ENCODE results near the gene CCZ1B. TPM values are rescaled to one million over a fixed set of nuclear protein-coding genes. Genes with fewer than 3 reads are reported as not detected.
"Not testable (repeated sequence)": the region's sequence is repeated elsewhere in the genome, so short reads cannot be mapped to it uniquely, and the experiment has no call there.

CCZ1B gene
- 52.7 TPM for total RNA-seq

- ATAC-seq, result peak; percentile 91
Measured at GRCh38 chr7:6826151-6826550, at the start of gene CCZ1B. Gene CCZ1B, minus strand, starts transcription at chr7:6826275. Its CDS starts 78 bp downstream, at chr7:6826197.

DNA sequence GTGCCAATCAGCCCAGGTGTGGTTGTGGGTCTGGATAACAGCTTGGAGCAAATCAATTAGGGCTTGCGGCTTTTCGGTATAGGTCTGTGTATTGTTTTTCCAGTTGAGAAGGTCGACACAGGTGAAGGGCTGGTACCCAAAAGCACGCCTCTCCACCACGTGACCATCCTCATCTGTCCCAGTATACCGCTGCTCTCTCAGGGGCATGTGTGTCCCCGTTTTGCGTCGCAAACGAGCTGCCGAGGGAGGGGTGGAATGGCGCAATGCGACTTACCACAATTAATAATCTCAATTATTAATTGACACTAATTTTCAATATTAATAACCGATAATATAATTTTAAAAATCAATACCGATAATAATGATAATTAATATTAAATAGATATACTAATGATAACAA lies 48.9 kb upstream of the CCZ1B start:
- not testable (repeated sequence) for ATAC-seq

- ATAC-seq, result not testable (repeated sequence)
Measured at GRCh38 chr7:6872246-6872945, 46.3 kb upstream of the CCZ1B start.

GRCh38 chr7:6871421-6872144 lies 45.5 kb upstream of the CCZ1B start:
- not testable (repeated sequence) for ATAC-seq

DNA sequence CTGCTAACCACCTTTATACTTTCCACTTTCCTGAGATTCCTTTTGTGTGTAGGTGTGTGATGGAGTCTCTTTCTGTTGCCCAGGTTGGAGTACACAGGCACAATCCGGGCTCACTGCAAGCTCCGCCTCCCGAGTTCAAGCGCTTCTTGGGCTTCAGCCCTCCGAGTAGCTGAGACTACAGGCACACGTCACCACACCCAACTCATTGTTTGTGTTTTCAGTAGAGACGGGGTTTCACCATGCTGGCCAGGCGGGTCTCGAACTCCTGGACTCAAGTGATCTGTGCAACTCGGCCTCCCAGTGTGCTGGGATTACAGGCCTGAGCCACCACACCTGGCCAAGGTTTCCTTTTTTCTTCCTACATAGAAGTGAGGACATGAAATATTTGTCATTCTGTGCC lies 38.7 kb upstream of the CCZ1B start:
- ATAC-seq, result not testable (repeated sequence)

DNA sequence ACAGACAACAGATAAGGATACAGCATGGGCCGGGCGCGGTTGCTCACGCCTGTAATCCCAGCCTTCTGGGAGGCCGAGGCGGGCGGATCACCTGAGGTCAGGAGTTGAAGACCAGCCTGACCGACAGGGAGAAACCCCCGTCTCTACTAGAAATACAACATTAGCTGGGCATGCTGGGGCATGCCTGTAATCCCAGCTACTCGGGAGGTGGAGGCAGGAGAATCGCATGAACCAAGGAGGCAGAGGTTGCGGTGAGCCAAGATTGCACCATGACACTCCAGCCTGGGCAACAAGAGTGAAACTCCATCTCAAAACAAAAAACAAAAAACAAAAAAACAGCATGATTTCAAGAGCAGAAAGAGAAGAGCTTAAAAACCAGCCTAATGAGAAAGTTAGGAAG lies 38.1 kb upstream of the CCZ1B start:
- ATAC-seq, result not testable (repeated sequence)

- not testable (repeated sequence) for ATAC-seq
Measured at GRCh38 chr7:6862876-6863275, 36.8 kb upstream of the CCZ1B start.

DNA sequence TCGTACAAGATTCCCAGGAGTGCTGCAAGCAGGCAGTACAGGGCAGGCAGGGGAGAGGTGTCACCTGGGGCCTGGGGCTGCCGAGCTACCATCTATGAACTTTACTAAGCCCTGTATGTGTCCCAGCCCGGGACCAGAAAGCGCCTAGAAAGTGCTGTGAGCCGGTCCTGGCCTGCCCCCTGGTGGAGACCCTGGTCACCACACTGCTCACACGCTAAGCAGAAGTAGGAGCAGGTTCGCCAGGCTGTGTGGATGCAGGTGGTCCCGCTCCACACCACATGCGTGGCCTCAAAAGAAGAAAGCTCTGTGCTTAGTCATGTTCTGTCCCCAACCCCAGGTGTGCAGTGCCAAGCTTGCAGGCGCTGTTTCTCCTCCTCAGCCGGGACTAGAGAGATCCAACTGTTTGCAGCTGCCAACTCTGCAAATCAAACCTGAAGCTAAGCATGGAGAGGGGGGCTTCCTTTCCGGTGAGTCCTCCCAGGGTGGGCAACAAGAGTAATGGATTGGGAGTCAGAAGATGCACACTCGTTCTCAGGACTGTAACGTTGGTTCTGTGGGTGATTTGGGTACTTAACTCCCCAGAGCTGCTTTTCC lies 31.7 kb upstream of the CCZ1B start:
- not testable (repeated sequence) for ATAC-seq

DNA sequence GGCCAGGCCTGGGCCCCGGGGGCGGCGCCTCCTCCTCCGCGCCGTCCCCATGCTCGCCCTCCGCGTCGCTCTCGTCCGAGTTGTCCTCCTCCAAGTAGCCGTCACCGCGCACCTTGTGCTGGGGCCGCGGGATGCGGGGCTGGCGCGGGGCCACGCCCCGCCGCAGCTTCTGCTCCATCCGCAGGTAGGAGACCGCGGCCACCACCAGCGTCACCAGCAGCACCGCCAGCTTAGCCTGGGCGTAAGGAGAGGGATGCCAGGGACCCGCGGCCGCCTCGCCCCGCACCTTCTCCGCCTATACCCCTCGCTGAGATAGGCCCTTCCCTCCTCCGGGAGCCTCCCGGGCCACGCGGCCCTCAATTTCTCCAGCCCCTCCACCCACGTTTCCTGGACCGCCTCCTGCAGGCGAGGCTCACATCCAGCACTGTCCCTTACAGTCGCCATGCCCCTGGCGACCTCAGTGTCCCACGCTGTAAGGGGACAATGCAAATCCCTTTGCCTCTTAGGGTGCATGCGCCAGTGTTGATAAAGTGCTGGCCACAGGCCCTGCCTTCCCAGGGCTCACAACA lies 29.6 kb upstream of the CCZ1B start:
- not testable (repeated sequence) for ATAC-seq

- not testable (repeated sequence) for ATAC-seq
Measured at GRCh38 chr7:6854747-6855562, 28.9 kb upstream of the CCZ1B start.

- not testable (repeated sequence) for ATAC-seq
Measured at GRCh38 chr7:6853681-6854080, 27.6 kb upstream of the CCZ1B start.

GRCh38 chr7:6849127-6849526 lies 23.1 kb upstream of the CCZ1B start:
- not testable (repeated sequence) for ATAC-seq

- not testable (repeated sequence) for ATAC-seq
Measured at GRCh38 chr7:6847751-6848150, 21.7 kb upstream of the CCZ1B start.

DNA sequence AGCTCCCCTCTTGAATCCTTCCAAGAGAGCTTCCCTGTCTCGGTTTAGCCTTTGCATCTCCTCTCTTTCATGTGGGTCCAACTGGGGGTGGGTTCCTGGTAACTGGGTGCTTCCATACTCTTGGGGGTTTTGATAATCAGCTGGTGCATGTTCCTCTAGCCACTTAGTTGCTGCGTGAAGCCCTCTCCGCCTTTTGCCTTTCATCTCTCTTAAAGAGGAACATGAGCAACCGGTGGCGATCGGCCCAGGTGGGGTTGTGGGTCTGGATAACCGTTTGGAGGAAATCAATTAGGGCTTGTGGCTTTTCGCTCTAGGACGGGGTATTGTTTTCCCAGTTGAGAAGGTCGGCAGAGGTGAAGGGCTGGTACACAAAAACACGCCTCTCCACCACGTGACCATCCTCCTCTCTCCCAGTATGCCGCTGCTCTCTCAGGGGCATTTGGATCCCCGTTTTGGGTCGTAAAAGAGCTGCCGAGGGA lies 19.9 kb upstream of the CCZ1B start:
- ATAC-seq, result not testable (repeated sequence)

DNA sequence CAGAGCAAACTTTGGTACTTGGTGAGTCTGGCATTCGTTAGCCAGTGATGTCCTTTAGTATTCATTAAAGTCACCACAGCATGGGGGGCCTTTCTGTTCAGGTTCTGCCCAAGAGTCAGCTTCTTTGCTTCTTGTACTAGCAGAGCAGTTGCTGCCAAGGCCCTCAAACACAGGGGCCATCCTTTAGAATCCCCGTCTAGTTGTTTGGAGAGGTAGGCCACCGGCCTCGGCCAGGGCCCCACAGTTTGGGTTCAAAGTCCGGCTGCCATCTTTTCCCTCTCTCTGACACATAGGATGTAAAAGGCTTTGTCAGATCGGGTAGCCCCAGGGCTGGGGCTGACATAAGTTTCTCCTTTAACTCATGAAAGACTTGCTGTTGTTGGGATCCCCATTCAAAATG lies 17.6 kb upstream of the CCZ1B start:
- ATAC-seq, result not testable (repeated sequence)

GRCh38 chr7:6843092-6843491 lies 17.0 kb upstream of the CCZ1B start:
- ATAC-seq, result not testable (repeated sequence)

- ATAC-seq, result not testable (repeated sequence)
Measured at GRCh38 chr7:6842278-6842921, 16.3 kb upstream of the CCZ1B start.

DNA sequence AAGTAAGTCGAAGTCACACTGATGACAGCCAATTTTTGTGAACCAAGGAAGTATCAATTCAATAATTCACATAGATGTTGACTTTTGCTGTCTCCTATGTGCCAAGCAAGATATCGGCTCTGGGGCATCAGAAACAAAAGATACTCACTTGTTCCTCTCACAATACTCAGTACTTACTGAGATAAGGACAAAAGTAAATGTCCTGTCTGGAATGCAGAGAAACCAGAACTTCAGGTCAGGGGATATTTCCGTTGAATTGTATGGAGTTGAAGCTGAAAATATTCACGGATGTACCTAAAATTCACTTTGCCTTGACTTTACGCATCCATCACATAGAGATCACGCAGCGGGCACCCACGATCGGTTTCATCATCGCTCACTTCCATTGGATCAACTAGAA lies 11.0 kb upstream of the CCZ1B start:
- ATAC-seq, result not testable (repeated sequence)

DNA sequence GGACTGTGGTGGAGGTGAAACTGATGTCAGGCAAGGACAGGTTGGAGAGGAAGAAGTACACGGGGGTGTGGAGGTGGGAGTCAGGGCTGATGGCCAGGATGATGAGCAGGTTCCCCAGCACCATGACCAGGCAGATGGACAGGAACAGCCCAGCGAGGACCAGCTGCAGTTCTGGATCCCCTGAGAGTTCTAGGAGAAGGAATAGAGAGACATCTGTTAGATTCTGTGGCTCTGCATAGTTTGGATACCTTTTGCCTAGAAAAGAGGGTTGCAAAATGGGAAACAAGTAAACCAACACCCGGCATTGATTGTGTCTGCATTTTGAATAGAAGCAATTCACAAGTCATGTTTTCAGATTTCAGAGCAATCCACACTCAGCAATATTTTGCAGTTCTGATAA lies 9.4 kb upstream of the CCZ1B start:
- ATAC-seq, result not testable (repeated sequence)

- no peak for ATAC-seq
Measured at GRCh38 chr7:6833636-6834035, 7.6 kb upstream of the CCZ1B start.

GRCh38 chr7:6831018-6831725 lies 5.1 kb upstream of the CCZ1B start:
- ATAC-seq, result no peak

Data from esophagus mucosa (tissue), 1 donor.